Articular chondrocyte of knee joint (primary cell): ENCODE measurements around the gene FAM200A. TPM values are rescaled to one million over a fixed set of nuclear protein-coding genes. Genes with fewer than 3 reads are reported as not detected.

Experiments used
- total RNA-seq: library from RNA; depleted of rRNA; stranded (reverse); fragments of >200 nt; gene quantifications from 2 replicates; pipeline ENCODE4 v1.2.3, GENCODE V29; 2012

Gene FAM200A
- total RNA-seq, result 9.9 and 11.2 TPM in 2 replicates

DNA sequence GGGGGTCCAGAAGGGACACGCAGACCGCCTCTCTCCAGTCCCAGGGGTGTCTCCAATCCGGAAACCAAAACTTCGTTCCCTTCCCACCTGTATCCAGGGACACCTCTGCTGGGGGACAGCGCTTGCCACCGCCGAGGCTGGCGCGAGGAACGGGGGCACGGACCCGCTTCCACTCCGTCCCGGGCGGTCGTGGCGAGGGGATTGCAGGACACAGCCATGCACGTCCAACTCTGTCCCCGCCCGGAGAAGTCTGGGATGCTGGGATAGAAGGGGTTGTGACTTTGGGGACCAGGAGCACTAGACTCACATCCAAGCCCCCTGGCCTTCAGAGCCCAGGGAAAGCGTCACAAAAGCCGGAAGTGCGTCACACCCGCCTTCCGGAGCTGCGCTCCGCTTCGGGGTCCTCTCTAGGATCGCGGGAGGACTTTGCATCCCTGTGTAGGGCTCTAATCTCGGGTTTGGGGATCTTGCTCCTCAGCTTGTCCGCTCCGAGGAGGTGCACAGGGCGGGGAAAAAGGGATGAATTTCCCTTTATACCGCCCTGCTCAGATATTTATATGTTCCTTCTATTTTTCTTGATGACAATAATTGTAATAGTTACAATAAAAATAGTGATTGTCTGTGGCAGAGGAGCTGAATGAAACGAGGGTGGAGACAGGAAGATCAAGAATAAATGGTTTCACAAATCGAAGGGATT lies at the start of gene FAM200A:
Gene FAM200A (minus strand): TSS at position 348 of the 697 bp plus-strand sequence. CDS start 3,707 bp downstream, outside the sequence.

GRCh38 chr7:99597762-99598501 lies 46.0 kb upstream of the FAM200A start, which contains the start of gene TMEM225B:
TMEM225B (plus strand) TSS chr7:99598267; CDS start chr7:99604389, 6,122 bp downstream.

DNA sequence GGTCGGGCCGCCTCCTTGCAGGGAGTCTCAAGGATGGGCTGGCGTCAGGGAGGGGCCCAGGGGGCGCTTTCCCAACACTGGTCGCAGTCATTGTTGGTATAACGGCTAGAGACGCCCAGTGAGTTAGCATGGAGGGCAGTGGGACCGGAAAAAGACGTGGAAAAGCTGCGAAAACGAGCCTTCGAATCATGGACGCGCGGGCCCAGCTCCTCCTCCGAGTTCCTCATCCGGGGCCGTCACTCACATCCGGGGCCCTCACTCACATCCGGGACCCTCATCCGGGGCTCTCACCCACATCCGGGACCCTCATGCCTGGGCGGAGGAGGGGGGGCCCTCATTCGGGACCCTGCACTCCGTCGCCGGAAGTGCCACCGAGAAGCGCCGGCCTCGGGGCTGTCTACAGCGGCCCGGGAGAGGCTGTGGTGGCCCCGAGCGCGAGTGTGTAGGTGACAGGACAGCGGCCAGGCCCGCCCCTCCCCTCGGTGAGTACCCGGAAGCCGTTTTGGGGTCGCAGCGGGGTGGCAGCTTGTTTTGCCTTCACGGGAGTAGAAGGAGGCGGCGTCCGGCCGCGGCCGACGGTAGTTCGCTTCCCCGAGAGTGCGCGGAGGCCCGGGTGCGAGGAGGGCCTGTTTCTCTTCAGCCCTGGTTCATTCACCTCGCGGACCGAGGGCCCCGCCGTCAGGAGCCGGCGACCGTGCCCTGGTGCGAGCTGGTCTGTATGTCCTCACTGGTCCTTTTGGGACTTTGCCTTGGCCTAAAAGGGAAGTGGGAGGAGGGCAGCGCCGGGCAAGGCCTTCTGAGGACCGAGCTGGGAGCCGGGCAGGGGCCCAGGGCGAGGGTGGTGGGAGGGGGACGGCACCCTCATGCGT lies 6.6 kb upstream of the FAM200A start, which contains the start of gene ZNF655:
Gene ZNF655 (plus strand): TSS at position 337 of the 869 bp plus-strand sequence. CDS start 1,918 bp downstream, outside the sequence.

DNA sequence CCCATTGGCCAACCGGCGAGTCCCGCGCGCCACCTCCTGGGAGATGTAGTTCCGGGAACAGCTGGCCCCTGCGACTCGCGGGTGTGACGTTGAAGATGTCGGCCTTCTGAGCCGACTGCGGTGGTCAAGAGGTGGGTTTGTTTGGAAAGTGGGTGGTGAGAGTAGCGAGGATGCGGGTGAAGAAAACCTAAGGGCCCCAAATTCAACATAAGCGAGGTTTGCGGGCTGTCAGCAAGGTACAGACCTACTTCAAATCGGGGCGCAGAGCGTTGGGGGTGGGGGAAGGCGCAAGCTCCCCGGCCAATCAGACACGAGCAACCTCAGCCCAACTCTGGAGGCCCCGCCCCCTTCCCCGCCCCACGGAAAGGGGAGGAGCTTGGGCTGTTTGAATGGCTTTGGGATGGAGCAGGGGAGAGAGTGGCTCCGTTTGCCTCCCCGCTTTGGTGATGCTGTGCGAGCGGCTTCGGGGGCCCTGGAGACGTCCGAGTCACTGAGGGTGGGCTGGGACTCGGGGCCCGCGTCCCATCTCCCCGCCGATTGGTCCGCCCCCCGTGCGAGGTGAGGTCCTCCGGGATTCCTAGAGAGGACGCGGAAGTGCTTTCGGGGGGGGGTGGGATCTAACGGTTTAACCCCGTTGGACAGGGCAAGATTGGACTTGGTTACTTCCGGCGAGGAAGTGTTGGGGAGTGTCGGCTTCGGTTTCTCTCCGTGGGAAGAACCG lies 47.2 kb downstream of the FAM200A start, which contains the start of gene ZKSCAN5:
Gene ZKSCAN5 (plus strand): TSS at position 60 of the 721 bp plus-strand sequence. CDS start 1,383 bp downstream, outside the sequence.

GRCh38 chr7:99499721-99500636 lies 51.9 kb downstream of the FAM200A start, which contains the start of gene ZNF394:
ZNF394 (minus strand) TSS chr7:99500281; CDS start chr7:99500093, 188 bp downstream.

Other genes starting within 250 kb of the FAM200A start
- gene ARPC1A, start 226.2 kb downstream of the FAM200A start, total RNA-seq, result 140 and 156 TPM in 2 replicates
- gene ARPC1B, start 177.4 kb downstream of the FAM200A start, total RNA-seq, result 210 and 312 TPM in 2 replicates
- 76.0 and 76.2 TPM in 2 replicates for gene PDAP1, start 143.5 kb downstream of the FAM200A start, total RNA-seq
- gene BUD31, start 143.1 kb downstream of the FAM200A start, total RNA-seq, result 103 and 104 TPM in 2 replicates
- 6.2 and 6.7 TPM in 2 replicates for gene PTCD1, start 113.3 kb downstream of the FAM200A start, total RNA-seq
- gene CPSF4, start 113.2 kb downstream of the FAM200A start, total RNA-seq, result 21.0 and 23.7 TPM in 2 replicates
- gene ATP5MF, start 85.9 kb downstream of the FAM200A start, total RNA-seq, result 604 and 668 TPM in 2 replicates
- gene ZNF789, start 79.2 kb downstream of the FAM200A start, total RNA-seq, result 5.1 and 6.9 TPM in 2 replicates
- 34.2 and 34.9 TPM in 2 replicates for gene ZNF394, start 51.8 kb downstream of the FAM200A start, total RNA-seq
- 10.3 and 12.4 TPM in 2 replicates for gene ZKSCAN5, start 47.5 kb downstream of the FAM200A start, total RNA-seq
- gene ZNF655, start 6.5 kb upstream of the FAM200A start, total RNA-seq, result 76.3 and 82.5 TPM in 2 replicates
- gene TMEM225B, start 46.2 kb upstream of the FAM200A start, total RNA-seq, result 0.26 and 0.43 TPM in 2 replicates
- 10.8 and 11.2 TPM in 2 replicates for gene ZSCAN25, start 64.8 kb upstream of the FAM200A start, total RNA-seq
- 5.7 and 10.1 TPM in 2 replicates for gene CYP3A5, start 127.9 kb upstream of the FAM200A start, total RNA-seq
- gene CYP3A7, start 183.1 kb upstream of the FAM200A start, total RNA-seq, result 0.32 TPM in 1 of 2 replicates, not detected in the other
- gene CYP3A4, start 232.1 kb upstream of the FAM200A start, total RNA-seq, result not detected in 2 replicates